Sigmoid colon (tissue), 4 donors: Measurements from ENCODE around the gene KIAA1549.

Experiments used
- CTCF ChIP-seq, 4 experiments: fragments of 450-650 bp in 3 of 4; fragments of 200-600 bp in 1 of 4; IDR thresholded peaks; one replicate each; pipeline ENCODE4 v1.5.1; 2016 to 2019; ENCODE audit warnings: antibody characterized with exemption in 4 of 4, mild to moderate bottlenecking in 3 of 4, moderate library complexity in 2 of 4
- EP300 ChIP-seq, 4 donors: sonication (generic); formaldehyde crosslinking; IDR thresholded peaks; one replicate each; pipeline ENCODE4 v1.6.1; 2017; ENCODE audit warnings: antibody characterized with exemption in 4 of 4
- POLR2A ChIP-seq, 2 donors: fragments of 450-650 bp; IDR thresholded peaks; one replicate each; pipeline ENCODE4 v1.6.1; 2016; ENCODE audit warnings: antibody characterized with exemption in 2 of 2, mild to moderate bottlenecking in 2 of 2, moderate library complexity in 2 of 2
- POLR2AphosphoS5 ChIP-seq, 4 donors: sonication (generic); formaldehyde crosslinking; IDR thresholded peaks; one replicate each; pipeline ENCODE4 v1.6.1; 2017; ENCODE audit warnings: antibody characterized with exemption in 4 of 4

DNA sequence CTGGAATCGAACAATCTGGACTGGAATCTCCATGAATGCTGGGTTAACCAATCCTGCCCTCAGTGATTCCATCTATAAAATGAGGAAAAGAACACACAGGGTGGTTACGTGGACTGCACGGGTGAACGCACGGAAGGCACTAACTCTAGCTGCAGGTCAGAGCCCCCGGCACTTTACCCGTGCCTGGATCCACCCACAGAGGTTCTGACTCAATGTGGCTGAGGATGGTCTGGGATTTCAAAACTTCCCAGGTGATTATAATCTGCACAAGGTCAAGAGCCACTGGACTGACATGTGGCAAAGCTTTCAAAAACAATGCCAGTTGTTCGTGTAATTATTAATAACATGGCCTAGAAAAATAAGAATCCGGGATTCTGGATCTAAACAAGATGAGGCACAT, 29.2 kb downstream of the KIAA1549 start:
- TF ChIP-seq POLR2AphosphoS5 (IDR thresholded peaks at IDR 0.05) (no peak), CTCF (IDR thresholded peaks at IDR 0.05) (no peak), EP300 (IDR thresholded peaks at IDR 0.05) (no peak), POLR2A (IDR thresholded peaks at IDR 0.05) (no peak)
